GM13977 (cell line): ENCODE results near the gene ZC3HAV1L.

Experiments used
- DNase-seq: peaks from one replicate; pipeline ENCODE4 v3.0.0; 2012; ENCODE audit warnings: low spot score
- in situ Hi-C: fragments of 300-500 bp; cut with MboI; formaldehyde crosslinking; loops from one replicate; pipeline ENCODE4 v1.12.0; 2022; ENCODE audit warnings: low sequenced_read_pairs, low pct_unique_long_range_greater_than_20kb, mixed read lengths, inconsistent platforms; ENCODE audit not compliant: unreplicated experiment
- TF ChIP-seq, protein P1 (sequence below): IDR thresholded peaks from 2 replicates; pipeline ENCODE4 v1.5.1; 2012; ENCODE audit warnings: mild to moderate bottlenecking, control low read depth; ENCODE audit not compliant: insufficient read depth; ENCODE audit errors: extremely low read depth, missing control alignments

Gene ZC3HAV1L

DNA sequence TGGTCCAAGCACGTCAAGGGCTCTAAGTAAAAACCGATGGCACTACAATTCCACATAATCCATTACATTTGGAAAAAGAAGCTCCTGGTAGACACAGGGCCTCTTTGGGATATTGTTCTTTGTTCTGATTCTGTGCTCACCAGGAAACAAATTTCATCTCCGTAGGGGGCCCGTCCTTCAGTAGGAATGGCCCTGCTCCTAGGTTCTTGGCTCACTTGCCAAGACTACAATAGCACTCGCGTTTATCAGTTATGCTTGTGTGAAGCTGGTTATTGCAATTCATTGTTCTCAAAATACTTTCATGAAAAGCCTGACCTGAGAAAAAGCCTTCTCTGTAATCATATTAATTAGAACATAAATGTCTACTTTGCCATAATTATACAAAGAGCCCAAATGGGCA, 10.3 kb upstream of the ZC3HAV1L start:
- in situ Hi-C loops = no loop called here
- DNase-seq = no peak
- TF ChIP-seq, protein P1, sequence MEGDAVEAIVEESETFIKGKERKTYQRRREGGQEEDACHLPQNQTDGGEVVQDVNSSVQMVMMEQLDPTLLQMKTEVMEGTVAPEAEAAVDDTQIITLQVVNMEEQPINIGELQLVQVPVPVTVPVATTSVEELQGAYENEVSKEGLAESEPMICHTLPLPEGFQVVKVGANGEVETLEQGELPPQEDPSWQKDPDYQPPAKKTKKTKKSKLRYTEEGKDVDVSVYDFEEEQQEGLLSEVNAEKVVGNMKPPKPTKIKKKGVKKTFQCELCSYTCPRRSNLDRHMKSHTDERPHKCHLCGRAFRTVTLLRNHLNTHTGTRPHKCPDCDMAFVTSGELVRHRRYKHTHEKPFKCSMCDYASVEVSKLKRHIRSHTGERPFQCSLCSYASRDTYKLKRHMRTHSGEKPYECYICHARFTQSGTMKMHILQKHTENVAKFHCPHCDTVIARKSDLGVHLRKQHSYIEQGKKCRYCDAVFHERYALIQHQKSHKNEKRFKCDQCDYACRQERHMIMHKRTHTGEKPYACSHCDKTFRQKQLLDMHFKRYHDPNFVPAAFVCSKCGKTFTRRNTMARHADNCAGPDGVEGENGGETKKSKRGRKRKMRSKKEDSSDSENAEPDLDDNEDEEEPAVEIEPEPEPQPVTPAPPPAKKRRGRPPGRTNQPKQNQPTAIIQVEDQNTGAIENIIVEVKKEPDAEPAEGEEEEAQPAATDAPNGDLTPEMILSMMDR = no peak

DNA sequence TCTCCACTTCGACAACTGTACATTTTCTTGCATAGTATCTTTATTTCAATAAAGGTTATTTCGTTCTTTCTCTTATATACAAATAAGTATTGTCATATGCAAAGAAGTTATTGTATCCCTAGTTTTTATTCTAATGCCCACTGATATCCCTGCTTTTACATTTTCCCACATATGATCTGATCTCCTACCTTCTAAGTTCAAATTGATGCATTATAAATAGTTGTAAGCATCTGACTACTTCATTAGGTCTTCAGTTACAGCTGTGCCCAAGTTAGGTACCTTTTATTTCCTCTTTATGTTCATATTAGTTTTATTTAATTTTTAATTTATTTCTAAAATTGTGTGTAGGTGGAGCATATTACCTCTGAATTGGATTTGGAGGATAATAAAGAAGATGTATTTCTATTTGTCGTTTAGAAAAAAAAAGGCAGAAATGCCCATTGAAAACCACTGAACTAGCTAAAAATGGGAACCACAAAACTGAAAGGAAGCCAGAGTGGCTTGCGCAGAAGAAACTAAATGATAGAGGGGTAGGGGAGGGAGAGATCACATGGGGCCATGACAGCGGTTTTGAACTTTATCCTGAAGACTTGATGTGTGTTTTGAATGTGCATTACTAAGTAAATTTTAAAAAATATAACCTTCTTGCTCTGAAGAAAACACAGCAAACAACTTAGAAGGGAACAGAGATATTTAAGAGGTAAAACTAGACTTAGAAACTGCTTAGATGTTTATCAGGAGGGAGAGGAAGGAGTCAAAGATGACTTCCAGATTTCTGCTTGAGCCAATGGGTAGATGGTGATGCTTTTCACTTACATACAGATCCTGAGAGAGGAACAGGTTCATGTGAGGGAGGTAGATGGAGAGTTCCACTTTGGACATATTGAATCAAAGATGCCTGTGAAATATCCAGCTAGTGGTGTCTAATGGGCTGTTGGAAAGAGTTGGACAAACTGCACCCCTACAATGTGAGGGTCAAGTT, 9.3 kb upstream of the ZC3HAV1L start:
- TF ChIP-seq, protein P1 = no peak
- DNase-seq = no peak
- in situ Hi-C loops = no loop called here

DNA sequence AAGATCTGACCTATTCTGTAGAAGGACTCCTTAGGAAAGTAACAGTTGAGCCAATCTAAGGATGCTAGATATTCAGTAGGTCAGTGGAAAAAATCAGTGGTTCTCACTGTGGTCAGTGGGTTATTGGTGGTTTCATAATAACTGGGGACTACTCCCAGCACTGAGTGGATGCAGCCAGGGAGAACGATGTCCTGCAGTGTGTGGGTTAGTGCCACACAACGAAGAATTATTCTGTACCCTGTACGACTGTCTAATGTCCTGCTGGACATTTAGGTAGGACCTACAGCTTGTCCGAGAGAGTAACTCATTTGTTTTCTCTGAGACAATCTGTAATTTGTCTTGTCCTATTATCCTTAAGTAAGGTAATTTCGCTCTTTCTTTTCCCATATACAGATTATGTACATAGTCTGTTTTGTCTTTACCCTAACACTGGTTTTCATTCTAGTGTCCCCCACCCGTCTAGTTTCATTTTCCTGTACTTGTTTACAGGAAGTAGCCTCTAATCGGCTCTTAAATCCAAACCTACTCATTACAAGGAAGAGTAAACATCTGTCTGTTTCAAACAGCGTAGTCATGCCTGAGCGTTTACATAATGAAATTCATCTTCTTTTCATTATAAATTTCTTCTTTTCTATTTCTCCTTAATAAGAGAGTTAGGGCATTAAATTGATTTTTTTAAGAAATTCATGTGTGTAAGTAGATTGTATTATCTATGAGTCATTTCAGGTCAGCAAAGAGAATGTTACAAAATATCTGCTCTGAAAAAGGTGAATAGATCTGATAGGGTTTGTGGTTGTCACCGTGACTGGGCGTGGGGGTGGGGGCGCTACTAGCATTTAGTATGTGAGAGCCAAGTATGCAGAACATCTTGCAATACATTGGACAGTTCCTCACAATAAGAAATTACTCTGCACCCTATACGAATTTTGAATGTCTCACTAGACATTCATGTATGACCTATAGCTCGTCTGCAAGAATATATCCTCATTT, 8.3 kb upstream of the ZC3HAV1L start:
- no peak for DNase-seq
- in situ Hi-C loops = no loop called here
- TF ChIP-seq, protein P1 = no peak

DNA sequence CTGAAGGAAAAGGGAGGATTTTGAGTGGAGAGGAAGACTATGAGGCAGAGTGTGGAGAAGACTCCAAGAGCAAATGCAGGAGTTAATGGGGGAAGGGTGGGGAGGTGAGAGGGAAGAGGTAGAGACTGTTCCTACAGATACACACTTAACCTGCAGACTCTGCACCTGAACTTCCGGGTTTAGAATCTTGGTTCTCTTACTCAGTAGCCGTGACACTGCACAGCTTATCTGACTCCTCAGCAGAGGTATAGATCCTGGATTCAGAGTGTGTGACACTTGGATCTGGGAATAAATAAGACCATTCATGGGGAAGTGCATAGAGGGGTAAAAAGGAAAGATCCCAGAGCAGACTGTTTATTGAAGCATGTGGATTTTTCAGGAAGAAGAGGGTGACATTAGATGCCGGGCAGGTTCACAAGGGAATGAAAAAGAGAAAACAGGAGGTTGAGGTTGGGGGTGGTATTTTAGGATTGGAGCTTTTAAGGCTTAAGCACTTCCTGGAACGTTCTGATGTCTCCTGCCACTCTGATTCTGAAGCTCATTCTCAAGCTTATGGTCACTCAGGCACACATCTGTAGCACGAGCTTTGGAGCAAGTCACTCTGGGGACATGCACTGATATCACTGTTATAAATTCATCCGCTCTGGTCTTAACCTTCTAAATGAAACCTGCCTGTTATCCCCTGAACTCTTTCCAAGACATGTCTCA, 5.7 kb upstream of the ZC3HAV1L start:
- TF ChIP-seq, protein P1 = no peak
- DNase-seq = no peak
- in situ Hi-C loops = no loop called here

DNA sequence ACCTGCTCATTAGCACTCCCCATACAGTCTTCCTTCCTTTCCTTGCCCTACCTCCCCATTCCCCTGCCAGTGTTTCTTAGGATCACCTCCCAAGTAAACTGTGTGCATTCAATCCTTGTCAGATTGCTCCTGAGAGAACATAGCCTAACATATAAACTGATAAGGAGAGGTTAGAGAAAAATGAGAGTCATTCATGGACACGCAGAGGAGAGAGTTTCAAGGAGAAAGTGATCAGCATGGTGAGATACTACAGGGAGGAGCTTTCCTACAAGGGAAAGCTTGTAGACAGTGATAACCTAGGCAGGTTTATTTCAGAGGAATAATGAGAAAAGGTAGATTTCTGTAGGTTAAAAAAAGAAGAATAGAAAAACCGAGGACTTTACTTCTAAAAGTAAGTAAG, 2.8 kb upstream of the ZC3HAV1L start:
- in situ Hi-C loops = no loop called here
- TF ChIP-seq, protein P1 = no peak
- DNase-seq = no peak

DNA sequence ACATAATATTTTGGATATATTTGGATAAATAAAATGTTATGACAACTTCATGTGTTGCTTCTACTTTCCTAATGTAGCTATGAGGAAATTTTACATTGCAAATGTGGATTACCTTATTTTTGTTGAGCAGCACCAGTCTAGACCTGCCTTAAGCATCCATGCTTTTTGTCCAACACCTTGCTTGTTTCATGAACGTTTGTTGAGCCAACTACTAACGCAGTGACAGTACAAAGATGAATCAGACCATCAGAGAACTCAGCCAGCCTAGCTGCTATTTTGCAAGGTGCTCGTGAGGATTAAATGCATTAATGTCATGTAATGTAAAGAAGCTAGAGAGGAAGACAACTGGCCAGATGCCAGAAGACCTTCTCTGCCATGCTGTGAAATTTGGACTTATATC, 1.1 kb upstream of the ZC3HAV1L start:
- DNase-seq = no peak
- TF ChIP-seq, protein P1 = no peak
- in situ Hi-C loops = no loop called here
